Measurements from ENCODE around the gene FUT8. TPM values are rescaled to one million over a fixed set of nuclear protein-coding genes. Genes with fewer than 3 reads are reported as not detected.

The FUT8 gene
- total and polyA plus RNA-seq, 2 of the 8 experiments (the other 6 are each of a cell fraction or from before 2014, with no cell fraction given): 10.5 to 25.1 TPM

DNA sequence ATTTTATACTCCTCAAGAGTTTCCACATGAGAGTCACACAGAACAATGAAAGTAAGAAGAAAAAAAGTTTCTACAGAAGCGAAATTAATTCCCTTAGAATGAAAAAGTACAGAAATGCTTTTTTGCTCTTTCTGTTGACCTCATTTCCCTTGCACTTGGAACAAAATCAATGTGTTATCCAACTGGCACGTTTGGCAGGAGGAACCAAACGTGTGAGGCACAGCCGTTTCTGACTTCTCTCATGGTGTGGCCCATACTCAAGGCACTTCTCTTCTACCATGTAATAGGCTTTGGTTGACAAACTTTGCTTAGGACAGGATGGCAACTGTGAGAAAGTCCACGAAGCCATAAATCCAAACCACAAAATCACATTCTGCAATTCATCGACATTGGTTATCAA lies 297.0 kb downstream of the FUT8 start:
- Histone ChIP-seq H3K56ac (replicated peaks; ENCODE audit: insufficient read length, low read depth, low read length) (no peak overlapping the region), H3K4me2 (ENCODE audit: insufficient read depth in 1 of 2, low read depth in 2 of 2, low read length in 2 of 2) (no peak overlapping the region), H2AK5ac (ENCODE audit: low read depth, low read length) (no peak overlapping the region), H3K27me3 (replicated peaks in 1 of 4; ENCODE audit: control insufficient read depth in 3 of 4, extremely low read depth in 1 of 4, insufficient read depth in 3 of 4, low read length in 3 of 4) (no peaks in the 10 kb centered on the region), H3K9me3 (ENCODE audit: insufficient read depth in 2 of 2, low read depth in 1 of 2, low read length in 1 of 2) (peaks cover 0 to 4% of the 10 kb centered on the region in 2 experiments; a peak in 1 of 4 replicates), H4K8ac (ENCODE audit: extremely low read depth, insufficient read depth, low read length) (no peak overlapping the region), H2BK15ac (ENCODE audit: low read length) (no peak overlapping the region), H3K4me3 (ENCODE audit: extremely low read depth in 1 of 4, insufficient read depth in 2 of 4, low read depth in 3 of 4, low read length in 4 of 4) (no peak overlapping the region), H3K79me1 (ENCODE audit: low read depth, low read length) (no peaks in the 10 kb centered on the region), H2AFZ (ENCODE audit: low read length) (no peak overlapping the region), H3K18ac (ENCODE audit: extremely low read depth, low read length) (no peak overlapping the region), H3K79me2 (ENCODE audit: control insufficient read depth in 1 of 2, insufficient read depth in 2 of 2, low read length in 2 of 2) (no peaks in the 10 kb centered on the region), H2BK5ac (ENCODE audit: low read depth, low read length) (no peak overlapping the region), H3K27ac (ENCODE audit: low read depth, low read length) (no peak overlapping the region), H3K4me1 (replicated peaks in 1 of 4; ENCODE audit: control insufficient read depth in 3 of 4, insufficient read depth in 4 of 4, low read length in 3 of 4) (peaks cover 0 to 2% (median 0%) of the 10 kb centered on the region in 4 experiments; a peak in 1 of 7 replicates), H4K91ac (replicated peaks; ENCODE audit: insufficient read length, low read length) (no peak overlapping the region), H3K9ac (replicated peaks in 1 of 4; ENCODE audit: extremely low read depth in 1 of 4, low read depth in 3 of 4, low read length in 3 of 4) (no peak overlapping the region), H3K23me2 (ENCODE audit: low read depth, low read length) (no peaks in the 10 kb centered on the region; the same call in 1 of the 2 replicates), H2BK12ac (ENCODE audit: low read depth, low read length) (no peak overlapping the region), H3K4ac (replicated peaks; ENCODE audit: insufficient read length, low read depth, low read length) (no peak overlapping the region), H4K5ac (ENCODE audit: insufficient read length, low read depth, low read length) (no peak overlapping the region), H4K20me1 (replicated peaks in 1 of 2; ENCODE audit: control insufficient read depth in 1 of 2, insufficient read depth in 2 of 2, low read length in 2 of 2) (no peaks in the 10 kb centered on the region), H3K36me3 (ENCODE audit: control insufficient read depth in 2 of 4, insufficient read depth in 4 of 4, low read length in 3 of 4) (no peaks in the 10 kb centered on the region), H2BK120ac (replicated peaks; ENCODE audit: low read depth, low read length) (no peak overlapping the region), H3K14ac (ENCODE audit: insufficient read length) (no peak overlapping the region), H3K23ac (ENCODE audit: insufficient read length) (no peak overlapping the region), H2BK20ac (ENCODE audit: low read length) (no peak overlapping the region)
- WGBS, 2 experiments (ENCODE audit: extremely low coverage in 1 of 2, insufficient coverage in 1 of 2, insufficient read length in 1 of 2, insufficient replicate concordance in 2 of 2, low coverage in 1 of 2, low lambda C conversion rate in 2 of 2, missing lambda C conversion rate in 1 of 2): 93% methylated on average over 6 of the region's 6 CpGs; no CpG with 5 or more reads in 1 of the 2 experiments
- ChIA-PET CTCF (ENCODE audit: partially characterized antibody) (no interaction called here), POLR2A (ENCODE audit: partially characterized antibody) (no interaction called here)
- FAIRE-seq: no peak
- DNase-seq (ENCODE audit: low read depth in 1 of 2, low spot score in 2 of 2): no peak
- TF ChIP-seq SUZ12 (IDR thresholded peaks at IDR 0.05; ENCODE audit: low read length) (no peak), KDM1A (IDR thresholded peaks at IDR 0.05; ENCODE audit: borderline replicate concordance, low read length) (no peak), NRF1 (IDR thresholded peaks at IDR 0.05; ENCODE audit: low read depth, low read length) (no peak), MAFK (IDR thresholded peaks at IDR 0.05; ENCODE audit: low read depth, low read length) (no peak), NANOG (IDR thresholded peaks at IDR 0.05; ENCODE audit: insufficient read depth, low read depth, low read length, poor library complexity, severe bottlenecking) (no peak), RFX5 (IDR thresholded peaks at IDR 0.05; ENCODE audit: borderline replicate concordance, low read depth, low read length) (no peak), BCL11A (IDR thresholded peaks at IDR 0.05; ENCODE audit: low read depth in 2 of 2, low read length in 2 of 2) (no peak), YY1 (IDR thresholded peaks at IDR 0.05; ENCODE audit: low read depth, low read length) (no peak), EP300 (IDR thresholded peaks at IDR 0.05; ENCODE audit: borderline replicate concordance in 1 of 2, low read depth in 2 of 2, low read length in 2 of 2) (no peak), CHD1 (IDR thresholded peaks at IDR 0.05; ENCODE audit: low read depth, low read length) (no peak), RXRA (IDR thresholded peaks at IDR 0.05; ENCODE audit: insufficient read depth, low read depth, low read length) (no peak), RAD21 (IDR thresholded peaks at IDR 0.05 in 1 of 2, conservative IDR thresholded peaks at IDR 0.05 in 1 of 2; ENCODE audit: low read depth in 2 of 2, low read length in 2 of 2) (no peak)

All from H1 (cell line).